IPS-11a (cell line): ENCODE results near the gene VCAN.

Source experiments
- H3K4me3 ChIP-seq: one replicate; pipeline ENCODE4 v1.5.1; 2013; ENCODE audit warnings: low read depth, low read length, control low read depth

The VCAN gene

DNA sequence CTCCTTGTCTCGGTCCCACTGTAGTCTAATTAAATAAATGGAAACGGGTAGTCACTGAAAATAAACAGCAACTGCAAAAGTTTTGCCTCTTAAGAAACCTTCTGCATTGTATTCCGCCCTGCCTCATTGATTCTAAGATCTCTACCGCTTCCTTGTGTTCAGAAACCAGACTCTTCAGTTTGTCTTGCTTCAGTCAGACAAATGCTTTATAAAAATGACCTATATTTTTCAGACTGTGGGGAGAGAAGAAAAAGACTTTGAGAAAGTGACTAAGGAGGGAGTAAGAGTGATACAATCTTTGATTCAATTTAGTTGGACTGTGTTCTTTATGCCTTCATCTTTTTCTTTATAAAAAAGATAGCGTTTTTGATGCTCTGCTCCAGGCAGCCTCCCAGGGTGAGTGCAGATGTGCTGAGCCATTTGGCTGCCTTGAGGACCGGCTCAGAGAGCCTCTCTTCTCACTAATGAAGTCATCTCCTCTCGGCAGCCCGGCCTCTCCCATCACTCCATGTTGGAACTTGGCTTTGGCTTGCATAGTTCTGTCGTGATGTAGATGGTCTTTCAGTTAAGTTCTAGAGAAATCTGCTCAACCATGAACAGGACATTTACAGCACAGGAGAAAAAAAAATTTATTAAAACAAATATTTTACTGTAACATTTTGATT lies 4.0 kb upstream of the VCAN start:
- H3K4me3 ChIP-seq = no peak overlapping the region

DNA sequence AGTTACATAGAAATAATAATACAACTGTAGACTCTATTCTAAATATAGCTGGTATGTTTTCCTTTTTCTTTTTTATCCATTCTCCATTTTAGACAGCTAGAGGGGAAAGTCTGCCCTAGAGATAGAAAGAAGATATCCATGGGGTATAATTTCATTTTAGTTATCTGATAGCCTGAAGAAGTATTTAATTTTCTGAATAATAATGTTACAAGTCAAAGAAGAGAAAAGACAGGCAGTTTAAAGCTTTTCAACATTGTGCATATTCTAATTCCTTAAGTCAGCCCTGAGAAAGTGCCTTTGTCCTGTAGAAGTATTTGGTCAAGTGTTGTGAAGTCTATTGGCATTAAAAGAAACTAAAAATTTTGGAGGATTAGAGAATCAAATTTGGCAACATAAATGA lies 2.5 kb upstream of the VCAN start:
- no peak overlapping the region for H3K4me3 ChIP-seq

DNA sequence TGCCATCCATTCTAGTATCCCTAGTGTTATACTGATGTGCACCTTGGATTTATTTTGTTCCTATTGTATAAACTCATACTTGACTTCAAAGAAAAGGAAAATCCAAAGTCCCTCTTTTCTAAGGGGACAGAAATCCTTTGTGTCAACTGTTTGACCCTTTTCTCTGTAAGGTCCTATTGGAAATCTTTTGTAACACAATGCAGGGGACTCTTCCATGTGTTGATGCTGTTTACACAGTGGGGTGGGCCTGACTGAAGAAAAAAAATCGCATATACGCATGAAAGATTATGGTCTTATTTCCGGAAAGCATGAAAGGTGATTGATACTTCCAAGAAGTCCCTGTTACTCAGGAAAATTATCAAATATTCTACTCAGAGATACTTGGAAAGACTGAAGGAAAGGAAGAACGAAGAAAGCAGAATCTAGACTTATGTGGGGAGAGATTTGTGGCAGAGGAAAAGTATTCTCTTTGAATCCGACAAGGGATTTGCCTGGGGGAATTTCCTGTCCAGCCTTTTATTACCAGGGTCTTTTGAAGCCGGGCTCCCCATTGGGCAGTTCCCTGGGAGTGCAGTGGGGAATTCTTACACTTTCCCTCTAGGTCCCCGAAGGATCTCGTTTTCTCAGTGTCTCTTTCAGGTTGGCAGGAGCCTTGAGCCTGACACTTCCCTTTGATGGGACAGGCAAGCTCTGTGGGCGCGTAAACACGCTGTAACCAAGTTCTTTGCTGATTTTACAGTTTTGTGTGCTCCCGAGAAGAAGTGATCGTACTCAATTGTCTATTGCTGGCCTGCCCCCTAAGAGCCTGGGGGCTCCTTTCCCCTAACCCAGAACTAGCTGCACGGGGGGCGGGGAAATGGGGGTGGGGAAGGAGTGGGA lies 779 bp upstream of the VCAN start:
- H3K4me3 ChIP-seq = peak overlapping the region; percentile 92

DNA sequence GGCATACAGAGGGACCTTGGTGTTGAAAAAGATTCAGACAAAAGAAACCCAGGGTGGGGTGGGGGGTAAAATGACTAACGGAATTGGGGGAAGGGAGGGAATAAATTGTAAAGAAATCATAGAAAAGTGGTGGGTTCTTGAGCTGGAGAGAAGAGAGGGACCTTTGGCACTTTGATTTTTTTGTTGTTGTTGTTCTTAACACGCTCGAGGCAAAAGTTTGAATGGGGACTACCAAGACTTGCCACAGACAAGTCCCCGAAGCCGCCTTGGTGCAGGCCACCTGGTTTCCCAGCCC lies 616 bp downstream of the VCAN start:
- H3K4me3 ChIP-seq = peak overlapping the region; percentile 92

DNA sequence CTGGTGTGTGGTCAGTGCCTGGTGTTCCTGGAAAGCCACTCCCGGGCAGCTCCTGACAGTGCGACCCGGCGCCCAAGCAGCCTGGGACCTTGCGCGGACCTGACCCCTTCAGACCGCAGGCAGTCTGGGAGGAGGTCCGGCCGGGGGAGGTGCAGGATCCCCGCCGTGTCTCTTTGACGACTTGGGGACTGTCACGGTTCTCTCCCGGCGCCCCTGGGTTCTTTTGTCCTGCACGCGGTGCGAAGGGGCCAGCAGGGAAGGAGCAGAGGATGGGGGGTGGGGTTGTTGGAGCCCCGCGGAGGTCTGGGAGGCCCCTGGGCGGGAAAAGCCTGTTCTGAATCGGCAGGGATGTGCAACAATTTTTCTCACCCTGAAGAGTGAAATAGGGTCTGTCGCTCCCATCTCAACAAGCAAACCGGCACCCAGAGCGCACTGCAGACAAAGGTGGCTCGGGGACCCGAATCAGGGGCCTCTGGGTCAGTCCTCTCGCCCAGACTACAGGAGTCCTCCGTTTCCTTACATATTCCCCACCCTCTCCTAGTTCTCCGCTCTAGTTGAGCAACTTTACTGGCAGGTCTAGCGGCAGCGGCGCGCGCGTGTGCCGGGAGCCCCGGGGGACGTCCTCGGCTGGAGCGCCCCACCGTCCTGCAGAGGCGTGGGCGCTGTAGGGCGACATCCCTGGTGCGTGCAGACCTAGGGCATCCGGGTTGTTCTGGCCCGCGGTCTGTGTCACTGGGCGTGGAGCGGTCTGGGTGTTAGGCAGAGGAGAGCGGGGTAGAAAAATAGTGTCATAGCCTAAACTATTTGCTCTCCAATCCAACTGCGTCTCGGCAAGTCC lies 1.2 kb downstream of the VCAN start:
- H3K4me3 ChIP-seq = peak overlapping the region; percentile 92

DNA sequence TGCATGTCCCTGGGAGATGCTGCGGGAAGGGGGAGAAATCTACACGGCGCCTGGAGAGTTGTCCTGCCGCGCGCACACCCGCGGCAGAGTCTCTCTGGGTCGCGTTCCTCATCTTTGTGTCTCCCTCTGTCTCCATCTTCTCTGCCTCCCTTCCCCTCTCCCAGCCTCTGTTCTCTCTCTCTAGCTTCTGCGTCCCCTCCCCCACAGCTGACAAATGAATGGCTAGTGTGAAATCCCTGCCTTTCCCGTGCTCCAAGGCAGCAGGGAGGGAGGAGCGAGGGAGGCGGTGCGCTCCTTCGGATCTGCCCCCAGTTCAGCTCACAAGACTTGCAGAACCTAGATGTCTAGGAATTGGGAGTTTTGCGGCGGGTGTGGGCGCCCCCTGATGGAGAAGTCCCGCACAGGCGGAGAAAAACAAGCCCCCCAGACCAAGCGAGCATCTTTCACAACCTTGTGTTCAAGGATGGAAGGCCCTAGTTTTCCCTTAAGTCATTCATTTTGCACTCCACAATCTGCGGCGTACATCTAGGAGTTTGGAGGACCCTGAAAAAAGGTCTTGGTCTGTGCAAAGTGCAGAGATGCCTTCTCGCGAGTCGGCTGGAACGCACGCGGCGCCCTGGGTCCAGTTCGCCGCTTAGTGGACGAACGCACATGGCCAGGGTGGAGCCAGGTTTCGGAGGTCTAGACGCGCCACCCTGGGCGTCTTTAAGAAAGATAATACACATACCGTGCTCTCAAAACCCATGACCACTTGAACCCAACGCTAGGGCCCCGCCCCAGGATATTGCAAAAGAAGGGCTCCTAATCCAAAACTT lies 2.0 kb downstream of the VCAN start:
- H3K4me3 ChIP-seq = peak overlapping the region; percentile 92

DNA sequence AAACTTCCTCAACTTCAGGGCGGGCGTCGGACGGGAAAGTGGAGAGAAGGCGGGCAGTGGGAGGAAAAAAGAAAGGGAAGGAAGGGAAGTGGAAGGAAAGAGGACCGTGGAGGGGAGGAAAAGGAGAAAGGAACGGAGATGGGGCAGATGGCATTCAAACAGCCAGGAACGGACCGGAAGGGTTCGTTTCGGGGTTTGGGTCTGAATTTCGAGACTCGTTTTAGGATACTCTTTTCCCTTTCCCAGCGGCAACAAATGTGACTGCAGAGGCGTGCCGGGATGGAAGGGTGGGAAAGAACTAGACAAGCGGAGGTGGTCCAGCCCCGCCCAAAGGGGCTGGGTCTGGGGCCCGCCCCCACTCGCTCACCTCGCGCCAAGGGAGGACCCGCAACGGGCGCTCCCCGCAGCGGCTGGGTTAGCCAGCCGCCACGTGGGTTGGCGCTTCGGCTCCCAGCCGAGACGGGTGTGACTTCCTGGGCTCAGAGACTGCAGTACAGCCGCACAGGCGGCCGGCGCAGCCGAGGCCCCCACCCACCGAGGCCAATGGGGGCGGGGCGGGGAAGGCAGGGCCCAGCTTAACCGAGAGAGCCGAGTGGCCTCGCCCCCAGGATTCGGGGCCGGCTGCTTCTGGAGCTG lies 2.7 kb downstream of the VCAN start:
- peak overlapping the region; percentile 92 for H3K4me3 ChIP-seq

DNA sequence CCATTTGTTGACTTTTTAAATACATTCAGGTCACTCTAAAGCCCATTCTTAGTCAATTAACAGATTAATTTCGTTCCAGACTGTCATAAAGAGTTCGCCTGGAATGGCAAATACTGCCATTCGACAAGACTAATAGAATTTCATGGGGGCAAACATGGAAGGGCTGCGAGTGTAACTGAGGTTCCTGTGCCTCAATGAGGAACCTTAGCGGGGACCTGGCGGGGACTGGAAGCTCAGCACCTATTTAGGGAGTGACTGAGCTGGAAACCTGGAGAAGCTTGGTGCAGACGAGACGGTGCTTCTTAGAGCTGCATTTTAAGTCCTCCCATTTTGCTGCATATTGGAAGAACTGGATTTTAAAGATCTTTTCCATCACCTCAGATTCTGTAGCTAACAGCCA lies 3.4 kb downstream of the VCAN start:
- H3K4me3 ChIP-seq = peak overlapping the region; percentile 44

DNA sequence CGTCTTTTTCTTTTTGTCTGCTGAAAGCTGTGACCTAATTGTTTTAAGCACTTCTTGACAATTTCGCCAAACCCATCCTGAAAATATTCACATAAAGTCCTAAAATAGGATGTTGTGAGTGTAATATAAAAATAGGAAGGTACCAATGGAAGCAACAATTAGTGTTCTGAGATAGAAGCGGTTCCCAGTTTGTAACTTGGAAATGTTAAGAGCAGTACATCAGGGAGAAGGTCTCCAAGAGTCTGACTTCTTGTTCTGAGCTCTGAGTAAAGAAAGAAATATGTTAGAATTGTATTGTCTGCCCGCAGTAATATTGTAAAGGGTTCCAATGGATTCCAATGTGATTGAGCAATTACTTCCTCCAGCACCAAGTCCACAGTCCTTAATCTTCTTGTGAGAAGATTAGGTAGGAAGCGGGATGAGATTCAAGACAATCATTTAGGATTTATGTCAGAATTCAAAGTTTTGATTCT lies 3.9 kb downstream of the VCAN start:
- peak overlapping the region; percentile 44 for H3K4me3 ChIP-seq

DNA sequence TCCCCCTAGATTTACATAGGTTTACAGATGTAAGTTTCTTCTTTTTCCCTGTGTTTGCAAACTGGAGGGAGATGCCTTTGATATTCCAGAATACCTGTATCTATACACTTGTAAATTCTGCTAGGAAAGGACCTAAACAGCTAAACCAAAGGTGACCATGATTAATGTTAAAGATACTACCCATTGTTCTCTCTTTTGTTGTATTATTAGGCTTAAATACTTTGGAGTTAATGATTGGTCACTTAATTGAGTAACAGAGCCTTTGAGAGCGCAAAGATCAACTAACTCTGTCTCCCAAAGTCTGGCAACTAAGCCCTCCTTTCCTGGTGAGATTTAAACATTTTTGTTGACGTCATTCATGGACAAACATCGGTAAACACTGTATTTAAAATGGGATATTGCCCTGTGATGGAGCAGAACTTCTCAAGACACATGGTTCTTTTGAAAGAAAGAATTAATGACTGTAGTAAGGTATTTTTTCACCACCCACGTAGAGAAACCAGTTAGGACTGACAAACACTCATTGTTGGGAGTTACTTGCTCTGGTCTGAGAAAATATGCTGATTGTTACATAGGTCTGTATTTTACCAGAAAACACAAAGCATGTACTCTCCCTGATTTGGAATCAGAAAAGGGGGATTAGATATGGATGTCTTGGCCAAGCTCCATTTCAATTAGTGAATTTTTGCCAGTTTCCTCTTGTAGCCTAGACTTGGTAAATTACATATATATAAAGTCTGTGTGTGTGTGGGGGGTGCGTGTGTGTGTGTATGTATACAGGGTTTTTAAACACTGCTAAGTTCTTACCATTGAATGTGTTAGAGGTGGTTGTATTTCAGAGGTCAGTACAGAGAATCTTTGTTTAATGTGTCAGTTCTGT lies 4.6 kb downstream of the VCAN start:
- peak overlapping the region; percentile 14 for H3K4me3 ChIP-seq

DNA sequence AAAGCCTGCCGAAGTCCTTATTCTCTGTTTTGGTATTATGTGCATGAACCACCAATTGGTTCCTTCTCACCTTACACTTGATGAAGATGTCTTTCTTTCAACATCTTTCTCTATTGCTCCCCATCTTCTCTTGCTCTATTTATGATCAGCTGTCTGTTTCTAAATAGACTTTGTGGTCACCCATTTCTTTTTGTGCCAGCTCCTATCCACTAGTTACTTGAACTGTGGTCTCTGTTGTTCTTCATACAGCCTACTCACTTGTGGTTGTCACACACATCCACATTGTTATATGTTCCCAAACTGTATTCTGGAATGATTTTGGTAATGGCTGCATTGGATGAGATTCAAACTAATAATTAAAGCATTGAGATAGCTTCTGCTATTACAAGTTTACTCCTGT lies 11.4 kb downstream of the VCAN start:
- no peak overlapping the region for H3K4me3 ChIP-seq

DNA sequence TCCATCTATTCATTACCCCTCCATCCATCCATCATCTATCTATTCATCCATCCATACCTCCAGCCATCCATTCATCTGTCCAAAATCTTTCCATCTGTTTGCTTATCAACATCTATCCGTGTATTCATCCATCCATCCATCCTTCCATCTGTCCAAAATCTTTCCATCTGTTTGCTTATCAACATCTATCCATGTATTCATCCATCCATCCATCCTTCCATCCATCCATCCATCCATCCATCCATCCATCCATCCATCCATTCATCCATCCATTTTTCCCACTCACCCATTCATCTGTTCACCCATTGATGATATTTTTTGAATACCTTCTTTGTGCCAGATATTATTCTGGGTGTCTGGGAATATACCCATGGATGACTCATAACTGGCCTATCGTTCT lies 12.8 kb downstream of the VCAN start:
- no peak overlapping the region for H3K4me3 ChIP-seq

DNA sequence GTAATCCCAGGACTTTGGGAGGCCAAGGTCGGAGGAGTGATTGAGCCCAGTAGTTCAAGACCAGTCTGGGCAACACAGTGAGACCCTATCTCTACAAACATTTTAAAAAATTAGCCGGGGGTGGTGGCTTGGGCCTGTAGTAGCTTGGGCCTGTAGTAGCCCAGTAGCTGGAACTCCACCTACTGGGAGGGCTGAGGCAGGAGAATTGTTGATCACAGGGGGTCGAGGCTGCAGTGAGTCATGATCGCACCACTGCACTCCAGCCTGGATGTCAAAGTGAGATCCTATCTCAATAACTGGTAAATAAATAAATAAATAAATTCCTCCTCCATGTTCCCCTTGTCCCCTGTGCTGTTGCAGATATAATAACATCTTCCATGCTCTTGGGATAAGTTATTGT lies 14.3 kb downstream of the VCAN start:
- H3K4me3 ChIP-seq = no peak overlapping the region

DNA sequence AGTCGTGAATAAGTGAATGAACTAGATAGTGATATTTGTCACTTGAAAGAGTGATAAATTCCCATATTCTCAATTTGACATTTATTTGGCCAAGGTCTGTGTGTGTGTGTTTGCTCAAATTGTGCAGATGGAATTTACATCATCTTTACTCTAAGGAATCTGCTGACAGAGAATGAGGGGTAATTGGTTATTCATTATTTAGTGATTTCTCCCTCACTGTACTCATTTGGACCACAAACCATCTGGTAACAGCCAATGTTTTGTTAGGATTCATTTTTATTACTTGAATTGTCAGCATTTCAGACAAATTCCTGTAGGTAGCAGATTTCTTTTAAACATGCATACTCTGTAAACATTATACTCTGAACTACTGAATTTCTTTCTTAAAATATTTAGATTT lies 15.6 kb downstream of the VCAN start:
- no peak overlapping the region for H3K4me3 ChIP-seq

DNA sequence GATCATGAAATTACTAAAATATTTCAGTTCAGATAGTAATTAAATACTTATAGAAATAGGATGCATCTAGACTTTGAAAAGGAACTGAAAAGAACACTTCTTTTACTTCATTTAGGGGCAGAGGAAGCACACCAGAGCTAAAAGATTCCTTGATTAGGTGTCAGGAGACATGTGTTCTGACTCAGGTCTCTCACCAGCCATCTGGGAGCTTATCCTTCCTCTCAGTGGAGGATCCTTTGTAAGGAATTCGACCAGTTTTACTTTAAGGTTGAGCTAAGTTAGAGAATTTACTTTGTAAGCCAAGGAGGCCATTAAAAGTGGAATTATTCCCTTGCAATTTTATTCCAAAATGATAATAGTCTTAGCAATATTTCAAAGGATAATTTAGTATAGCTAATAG lies 16.7 kb downstream of the VCAN start:
- no peak overlapping the region for H3K4me3 ChIP-seq

DNA sequence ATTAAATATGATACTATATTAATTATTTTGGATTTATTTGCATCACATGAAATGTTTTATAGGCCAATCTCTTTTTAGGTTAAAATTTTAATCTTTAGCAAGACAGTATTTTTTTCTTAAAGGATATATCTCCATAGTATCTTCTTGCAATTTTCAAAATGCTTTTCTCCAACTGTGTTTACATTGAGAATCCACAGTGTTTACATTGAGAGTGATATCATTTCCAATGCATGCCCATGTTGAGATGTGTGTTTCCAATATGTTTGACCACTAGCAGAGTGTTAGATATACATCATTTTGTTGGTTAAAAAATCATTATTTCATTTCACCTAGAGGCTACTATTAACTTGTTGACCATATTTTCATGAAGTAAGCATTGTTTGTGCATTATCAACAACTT lies 17.3 kb downstream of the VCAN start:
- H3K4me3 ChIP-seq = no peak overlapping the region

DNA sequence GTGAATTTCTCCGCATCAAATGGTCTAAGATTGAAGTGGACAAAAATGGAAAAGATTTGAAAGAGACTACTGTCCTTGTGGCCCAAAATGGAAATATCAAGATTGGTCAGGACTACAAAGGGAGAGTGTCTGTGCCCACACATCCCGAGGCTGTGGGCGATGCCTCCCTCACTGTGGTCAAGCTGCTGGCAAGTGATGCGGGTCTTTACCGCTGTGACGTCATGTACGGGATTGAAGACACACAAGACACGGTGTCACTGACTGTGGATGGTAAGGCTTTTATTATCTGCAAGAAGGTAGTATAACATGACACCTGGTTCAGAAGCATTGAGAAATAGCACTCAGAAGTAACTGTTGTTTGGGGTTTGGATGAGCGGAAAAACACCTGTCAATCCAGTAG lies 18.7 kb downstream of the VCAN start:
- no peak overlapping the region for H3K4me3 ChIP-seq

DNA sequence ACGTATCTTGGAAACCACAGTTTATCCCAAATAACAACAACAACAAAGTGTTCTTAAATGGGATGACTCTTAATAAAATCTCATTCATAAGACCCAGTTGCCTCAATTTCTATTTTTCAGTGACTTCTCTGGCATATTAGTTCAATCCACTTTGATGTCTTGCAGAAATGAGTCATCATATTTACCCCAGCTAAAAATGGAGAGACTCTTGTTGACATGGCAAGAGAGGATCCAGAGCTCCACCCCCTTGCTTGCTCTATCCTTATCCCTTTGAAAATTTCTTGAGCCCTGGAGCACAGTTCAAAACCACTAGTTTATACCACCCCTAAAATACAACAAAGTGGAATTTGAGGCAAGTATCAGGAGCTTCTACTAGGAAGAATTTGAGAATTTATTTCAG lies 20.8 kb downstream of the VCAN start:
- H3K4me3 ChIP-seq = no peak overlapping the region

DNA sequence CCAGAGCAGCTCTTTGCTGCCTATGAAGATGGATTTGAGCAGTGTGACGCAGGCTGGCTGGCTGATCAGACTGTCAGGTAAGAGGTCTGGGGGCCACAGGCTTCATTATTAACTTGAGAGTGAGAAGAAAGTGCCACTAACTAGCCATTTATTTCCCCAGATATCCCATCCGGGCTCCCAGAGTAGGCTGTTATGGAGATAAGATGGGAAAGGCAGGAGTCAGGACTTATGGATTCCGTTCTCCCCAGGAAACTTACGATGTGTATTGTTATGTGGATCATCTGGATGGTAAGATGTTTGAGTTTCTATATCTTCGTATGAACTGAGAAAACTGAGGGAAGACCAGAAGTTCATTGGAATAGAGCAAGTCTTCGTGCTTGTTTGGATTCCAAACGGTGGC lies 22.1 kb downstream of the VCAN start:
- H3K4me3 ChIP-seq = no peak overlapping the region
